HG03108 (cell line): ENCODE data around the gene RINT1.

Source experiments
- ATAC-seq: cut with Tn5 transposase; IDR thresholded peaks from one replicate; pipeline ENCODE4 v1.9.1; 2021; ENCODE audit warnings: moderate library complexity; ENCODE audit not compliant: unreplicated experiment

The RINT1 gene

DNA sequence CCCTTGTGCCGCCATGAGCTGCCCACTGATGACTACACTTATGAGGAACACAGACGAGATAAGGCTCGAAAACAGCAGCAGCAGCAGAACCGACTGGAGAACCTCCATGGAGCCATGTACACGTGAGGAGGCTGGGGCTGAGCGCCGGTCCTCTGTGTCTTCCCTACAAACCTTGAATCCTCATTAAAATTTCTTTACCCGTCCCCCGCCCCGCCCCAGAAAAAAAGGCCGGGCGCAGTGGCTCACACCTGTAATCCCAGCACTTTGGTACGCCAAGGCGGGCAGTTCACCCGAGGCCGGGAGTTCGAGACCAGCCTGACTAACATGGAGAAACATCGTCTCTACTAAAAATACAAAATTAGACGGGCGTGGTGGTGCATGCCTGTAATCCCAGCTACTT is 1.5 kb upstream of the RINT1 start:
- no peak for ATAC-seq

DNA sequence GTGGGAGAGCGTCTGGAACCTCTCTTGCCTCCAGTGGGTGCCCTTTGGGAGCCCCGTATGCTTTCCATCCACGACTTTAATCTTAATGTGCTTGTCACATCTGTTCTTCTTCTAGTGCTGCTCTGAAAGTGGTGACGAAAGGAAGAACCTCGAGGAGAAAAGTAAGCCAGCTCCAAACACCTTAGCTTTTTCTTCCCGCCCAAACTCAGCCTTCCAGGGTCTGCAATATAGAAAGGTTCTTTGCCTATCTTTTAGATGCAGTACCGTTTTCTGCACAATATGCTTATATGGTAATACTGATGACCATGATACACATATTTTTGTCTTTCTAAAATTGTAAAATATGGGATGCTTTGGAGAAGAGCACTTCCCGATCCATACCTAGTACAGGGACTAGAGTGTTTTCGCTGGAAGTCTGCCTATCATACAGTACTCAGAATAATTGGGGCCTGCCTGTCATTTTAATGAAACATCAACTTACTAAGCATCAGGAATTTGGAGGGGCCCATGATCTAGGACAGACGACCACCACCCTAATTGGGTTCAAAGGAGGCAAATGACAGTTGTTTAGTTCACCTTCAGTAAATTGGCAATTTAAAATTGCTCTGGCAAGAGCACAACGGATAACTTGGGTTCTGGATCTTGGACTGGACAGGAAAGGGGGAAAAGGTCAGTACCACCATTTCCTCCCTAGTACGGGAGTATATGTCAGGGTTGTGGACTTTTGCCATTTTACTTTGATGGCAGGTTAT is 884 bp downstream of the RINT1 start:
- no peak for ATAC-seq

DNA sequence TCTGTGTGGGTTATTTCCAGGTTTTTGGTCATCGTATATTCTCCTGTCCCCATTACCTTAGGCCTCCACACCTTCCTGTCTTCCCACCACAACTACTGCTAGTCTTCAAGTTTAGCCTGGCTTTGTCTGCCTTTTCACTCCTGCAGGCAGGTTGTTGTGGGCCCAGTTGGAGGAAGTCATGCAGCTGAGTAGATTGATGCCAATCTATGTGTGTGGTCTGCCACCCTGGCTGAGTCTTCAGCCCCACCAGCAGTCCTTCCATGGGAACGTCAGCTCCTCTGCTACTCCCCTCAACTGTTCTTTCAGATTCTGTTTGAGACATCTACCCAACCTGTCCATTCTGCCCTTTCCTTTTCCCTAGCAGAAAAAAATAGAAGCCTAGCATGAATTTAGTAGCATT is 6.3 kb downstream of the RINT1 start:
- no peak for ATAC-seq

DNA sequence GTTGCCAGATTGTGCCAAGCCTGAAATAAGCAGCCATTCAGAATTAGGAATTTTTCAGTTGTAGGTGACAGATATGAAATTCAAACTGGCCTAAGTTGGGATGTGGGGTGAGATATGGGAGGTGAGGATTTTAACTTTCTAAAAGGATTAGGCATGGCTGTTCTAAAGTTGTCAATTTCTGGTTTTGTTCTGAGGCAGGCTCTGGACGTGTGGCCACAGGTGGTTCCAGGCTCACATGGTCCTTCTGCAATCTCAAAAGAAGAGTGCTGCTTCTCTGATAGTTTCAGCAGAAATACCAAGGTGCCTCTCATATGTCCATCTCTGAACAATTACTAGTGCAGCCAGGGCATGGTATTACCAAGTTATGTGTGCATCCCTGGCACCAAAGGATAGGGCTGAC is 27.9 kb downstream of the RINT1 start:
- no peak for ATAC-seq

DNA sequence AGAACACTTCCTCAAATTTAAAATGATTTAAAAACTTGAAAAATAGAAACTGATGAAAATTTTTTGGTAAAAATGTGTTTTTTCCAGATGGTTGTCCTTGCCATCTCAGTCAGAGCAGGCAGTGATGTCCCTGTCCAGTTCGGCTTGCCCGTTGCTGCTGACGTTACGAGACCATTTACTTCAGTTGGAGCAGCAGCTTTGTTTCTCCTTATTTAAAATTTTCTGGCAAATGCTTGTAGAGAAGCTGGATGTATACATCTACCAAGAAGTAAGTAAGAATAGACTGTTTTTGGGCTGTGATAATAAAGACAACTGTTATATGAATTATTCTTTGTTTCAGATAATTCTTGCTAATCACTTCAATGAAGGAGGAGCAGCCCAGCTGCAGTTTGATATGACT is 33.2 kb downstream of the RINT1 start:
- ATAC-seq: no peak

DNA sequence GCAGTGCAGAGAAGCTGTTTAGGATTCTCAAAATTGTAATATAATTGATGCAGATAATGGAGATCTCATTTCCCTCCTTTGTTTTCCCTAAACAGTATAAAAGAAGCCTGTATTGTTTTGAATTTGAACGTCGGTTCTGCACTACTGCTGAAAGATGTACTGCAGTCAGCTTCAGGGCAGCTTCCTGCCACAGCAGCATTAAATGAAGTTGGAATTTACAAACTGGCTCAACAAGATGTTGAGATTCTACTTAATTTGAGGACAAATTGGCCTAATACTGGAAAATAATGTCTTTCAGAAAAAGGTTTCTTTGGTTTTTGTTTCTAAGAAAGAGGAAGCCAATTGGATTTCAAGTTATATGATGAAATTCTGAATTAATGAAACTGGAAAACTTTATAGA is 35.0 kb downstream of the RINT1 start:
- ATAC-seq: no peak

DNA sequence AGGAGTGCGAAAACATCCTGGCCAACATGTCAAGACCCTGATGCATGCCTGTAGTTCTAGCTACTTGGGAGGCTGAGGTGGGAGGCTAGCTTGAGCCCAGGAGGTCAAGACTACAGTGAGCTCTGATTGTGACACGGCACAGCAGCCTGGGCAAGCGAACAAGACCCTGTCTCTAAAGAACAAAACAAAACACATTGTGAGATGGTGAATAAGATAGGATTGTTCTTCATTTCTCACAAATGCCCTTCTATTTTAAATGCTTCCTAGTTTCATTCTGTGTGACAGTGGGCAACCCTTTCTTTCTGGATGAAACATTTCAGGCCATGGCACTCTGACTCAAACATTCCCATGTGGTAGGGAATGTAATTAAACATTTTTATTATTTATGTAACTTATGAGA is 35.8 kb downstream of the RINT1 start:
- ATAC-seq: no peak

DNA sequence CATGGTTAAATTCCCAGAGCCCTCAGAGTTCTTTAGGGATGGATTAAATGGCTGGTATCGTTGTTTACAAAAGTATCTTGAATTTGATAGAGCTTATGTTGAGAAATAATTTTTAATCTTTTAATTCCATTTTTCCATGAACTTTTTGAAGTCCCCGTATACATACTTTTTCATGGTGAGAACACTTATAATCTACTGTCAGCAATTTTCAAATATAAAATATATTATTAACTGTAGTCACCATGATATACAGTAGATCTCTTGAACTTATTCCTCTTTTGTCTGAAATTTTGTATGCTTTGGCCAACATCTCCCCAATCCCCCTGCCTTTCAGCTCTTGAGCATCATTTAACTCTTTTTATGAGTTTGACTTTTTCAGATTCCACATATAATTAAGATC is 39.9 kb downstream of the RINT1 start:
- no peak for ATAC-seq

DNA sequence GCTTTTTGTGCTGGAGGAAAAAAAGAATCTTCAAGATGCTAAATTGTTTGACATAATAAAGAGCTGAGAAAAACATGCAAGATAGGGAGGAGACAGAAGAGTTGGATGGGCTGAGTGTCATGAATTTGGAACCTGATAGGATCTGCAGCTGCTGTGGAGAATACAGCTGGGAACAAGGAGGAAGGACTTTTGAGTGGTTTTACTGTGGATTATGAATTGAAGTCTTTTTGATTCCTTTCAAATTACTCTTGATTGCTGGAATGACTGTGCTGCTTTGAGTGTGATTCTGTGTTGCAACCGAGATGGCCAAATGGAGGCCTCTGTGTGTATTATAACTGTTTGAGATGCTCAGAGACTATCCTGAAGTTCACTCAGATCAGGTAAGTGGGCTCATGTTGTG is 45.2 kb downstream of the RINT1 start:
- no peak for ATAC-seq

DNA sequence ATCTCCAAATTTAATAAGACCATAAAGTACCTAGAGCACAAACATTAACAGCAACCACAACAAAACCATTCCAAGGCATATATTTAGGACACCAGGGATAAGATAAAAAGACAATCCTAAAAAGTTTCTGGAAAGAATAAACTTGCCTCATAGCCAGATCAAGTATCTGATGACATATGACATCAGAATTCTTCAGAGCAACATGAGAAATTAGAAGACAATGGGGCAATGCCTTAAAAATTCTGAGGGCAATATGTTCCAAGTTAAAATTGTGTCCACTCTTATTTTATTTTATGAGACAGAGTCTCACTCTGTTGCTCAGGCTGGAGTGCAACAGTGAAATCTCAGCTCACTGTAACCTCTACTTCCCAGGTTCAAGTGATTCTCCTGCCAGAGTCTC is 46.5 kb downstream of the RINT1 start:
- no peak for ATAC-seq

DNA sequence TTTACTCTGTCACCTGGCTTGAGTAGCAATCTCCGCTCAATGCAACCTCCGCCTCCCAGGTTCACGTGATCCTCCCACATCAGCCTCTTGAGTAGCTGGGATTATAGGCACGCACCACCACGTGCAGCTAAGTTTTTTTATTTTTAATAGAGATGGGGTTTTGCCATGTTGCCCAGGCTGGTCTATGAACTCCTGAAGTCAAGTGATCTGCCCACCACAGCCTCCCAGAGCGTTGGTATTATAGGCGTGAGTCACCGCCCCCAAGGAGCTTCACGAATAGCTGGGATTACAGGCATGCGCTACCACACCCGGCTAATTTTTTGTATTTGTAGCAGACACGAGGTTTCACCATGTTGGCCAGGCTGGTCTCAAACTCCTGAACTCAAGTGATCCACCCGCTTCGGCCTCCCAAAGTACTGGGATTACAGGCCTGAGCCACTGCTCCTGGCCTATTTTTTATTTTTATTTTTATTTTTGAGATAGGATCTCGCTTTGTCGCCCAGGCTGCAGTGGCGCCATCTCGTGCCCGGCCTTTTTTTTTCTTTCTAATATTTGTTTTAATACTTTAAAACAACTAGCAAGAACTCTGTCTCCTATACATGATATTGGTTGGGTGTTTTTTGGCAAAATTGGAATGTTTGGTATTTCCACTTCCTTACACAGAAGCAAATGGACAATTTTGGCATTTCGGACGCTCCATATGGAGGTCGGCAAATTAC is 48.2 kb downstream of the RINT1 start:
- no peak for ATAC-seq

DNA sequence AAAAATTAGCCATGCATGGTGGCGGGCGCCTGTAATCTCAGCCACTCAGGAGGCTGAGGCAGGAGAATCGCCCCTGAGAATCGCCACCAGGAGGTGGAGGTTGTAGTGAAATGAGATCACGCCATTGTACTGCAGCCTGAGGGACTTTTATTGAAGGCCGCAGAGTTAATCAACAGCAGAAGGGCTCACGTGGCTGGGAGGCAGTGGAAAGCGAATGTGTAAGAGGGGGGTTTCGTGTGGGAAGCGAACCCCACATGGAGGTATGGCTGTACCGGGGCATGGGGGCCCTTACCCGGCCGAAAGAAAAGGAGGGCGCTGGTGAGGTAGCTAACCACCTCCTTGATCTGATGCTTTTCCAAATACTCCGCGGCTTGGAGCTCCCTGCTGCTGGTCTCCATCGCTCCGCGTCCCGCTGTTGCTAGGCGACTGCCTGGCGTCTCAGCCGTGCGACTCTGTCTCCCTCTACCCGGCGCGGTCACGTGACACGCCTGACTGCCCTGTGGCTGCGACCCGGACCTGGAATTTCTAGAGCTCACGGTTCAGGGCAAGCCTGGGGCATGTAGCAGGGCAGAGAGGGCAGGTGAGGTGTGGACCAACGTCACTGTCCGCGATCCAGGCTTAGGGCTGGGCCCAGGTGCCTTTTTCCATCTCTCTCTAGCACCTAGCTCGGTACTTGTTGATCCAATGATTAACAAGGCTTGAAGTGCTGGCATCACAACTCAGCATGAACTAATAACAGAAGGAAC is 49.2 kb downstream of the RINT1 start, which contains the start of gene EFCAB10:
Gene EFCAB10 (minus strand): TSS at position 428 of the 746 bp plus-strand sequence. CDS start 30 bp downstream, at position 398.
- ATAC-seq: peak; percentile 65

DNA sequence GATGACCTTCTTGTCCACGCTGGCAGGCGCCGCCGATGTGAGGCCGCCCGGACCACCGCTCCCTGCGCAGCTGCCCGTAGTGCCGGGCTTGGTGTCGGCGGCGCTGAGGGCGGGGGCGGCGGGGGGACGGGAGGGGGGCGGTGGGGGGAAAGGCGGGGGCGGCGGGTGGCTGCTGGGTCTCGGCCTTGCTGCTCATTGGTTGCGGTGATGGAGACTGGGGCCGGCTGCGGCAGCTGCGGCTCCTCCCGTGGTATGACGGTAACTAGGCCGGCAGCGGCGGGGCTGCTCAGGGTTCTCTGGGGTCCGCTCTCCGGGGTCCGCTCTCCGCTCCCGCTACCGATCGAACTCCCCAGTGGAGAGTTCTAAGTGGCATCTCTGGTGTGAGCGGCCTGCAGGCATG is 51.1 kb downstream of the RINT1 start:
- ATAC-seq: no peak

DNA sequence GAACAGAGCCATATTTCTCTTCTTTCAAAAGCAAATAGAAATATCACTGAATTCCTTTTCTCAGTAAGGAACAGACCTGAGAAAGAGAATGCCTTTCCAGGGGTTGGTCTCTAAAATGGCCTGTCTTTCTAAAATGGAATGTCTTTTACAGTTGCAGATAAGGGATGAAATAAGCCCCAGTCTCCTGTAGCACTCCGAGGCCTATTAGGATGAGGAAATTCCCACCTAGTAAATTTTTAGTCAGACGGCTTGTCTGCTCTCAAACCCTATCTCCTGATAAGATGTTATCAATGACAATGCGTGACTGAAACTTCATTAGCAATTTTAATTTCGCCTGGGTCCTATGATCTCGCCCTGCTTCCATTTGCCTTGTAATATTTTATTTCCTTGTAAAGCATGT is 52.2 kb downstream of the RINT1 start:
- ATAC-seq: no peak

DNA sequence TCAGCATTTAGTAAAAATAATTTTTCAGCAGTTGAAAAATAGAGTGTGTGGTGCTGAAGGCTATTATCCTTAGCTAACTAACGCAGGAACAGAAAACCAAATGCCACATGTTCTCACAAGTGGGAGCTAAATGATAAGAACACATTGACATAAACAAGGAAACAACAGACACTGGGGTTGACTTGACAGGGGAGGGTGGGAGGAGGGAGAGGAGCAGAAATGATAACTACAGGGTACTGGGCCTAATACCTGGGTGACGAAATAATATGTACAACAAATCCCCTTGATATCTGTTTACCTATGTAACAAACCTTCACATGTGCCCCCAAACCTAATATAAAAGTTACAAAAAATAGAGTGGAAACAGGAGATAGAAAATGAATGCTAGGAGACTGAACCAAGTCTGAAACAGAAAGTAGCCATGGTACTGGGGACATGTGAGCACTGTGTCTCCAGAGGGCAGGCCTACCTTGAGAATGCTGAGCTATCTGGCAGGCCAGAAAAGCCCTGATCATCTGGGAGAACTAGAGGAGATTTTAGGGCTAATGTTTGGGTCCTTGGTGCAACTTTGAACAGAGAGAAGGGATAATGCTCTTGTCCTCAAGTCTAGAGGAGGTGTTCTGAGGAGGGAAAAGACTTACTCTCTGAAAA is 54.0 kb downstream of the RINT1 start:
- ATAC-seq: no peak

DNA sequence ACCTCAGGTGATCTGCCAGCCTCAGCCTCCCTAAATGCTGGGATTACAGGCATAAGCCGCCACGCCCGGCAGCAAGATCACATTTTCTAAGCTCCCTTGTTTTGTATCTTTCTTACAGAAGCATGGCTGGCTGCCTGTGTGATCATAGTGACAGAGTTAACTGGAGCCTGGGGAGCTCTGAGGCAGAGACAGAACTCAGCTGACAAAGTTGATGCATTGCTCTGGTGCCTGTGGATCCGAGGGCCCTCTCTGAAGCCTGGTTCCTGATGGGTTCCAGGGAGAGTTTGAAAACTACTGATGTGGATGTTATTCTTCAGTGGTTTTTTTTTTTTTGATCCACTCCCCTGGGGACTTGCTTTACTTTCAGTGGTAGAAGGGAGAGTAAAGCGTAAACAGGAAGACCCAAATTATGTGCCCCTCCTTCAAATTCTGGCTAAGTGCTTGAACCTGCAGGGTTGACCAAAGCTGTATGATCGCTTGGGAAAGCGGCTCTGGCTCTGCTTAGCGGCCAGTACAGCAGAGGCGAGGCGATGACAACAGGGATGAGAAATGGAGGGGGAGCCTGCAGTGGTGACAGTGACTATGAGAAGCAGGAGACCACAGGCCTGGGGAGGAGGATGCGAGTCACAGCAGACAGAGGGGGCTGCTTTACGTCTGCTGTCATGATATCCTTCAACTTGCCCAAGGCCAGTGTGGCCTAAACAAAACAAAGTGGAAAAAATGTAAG is 56.1 kb downstream of the RINT1 start:
- ATAC-seq: no peak

DNA sequence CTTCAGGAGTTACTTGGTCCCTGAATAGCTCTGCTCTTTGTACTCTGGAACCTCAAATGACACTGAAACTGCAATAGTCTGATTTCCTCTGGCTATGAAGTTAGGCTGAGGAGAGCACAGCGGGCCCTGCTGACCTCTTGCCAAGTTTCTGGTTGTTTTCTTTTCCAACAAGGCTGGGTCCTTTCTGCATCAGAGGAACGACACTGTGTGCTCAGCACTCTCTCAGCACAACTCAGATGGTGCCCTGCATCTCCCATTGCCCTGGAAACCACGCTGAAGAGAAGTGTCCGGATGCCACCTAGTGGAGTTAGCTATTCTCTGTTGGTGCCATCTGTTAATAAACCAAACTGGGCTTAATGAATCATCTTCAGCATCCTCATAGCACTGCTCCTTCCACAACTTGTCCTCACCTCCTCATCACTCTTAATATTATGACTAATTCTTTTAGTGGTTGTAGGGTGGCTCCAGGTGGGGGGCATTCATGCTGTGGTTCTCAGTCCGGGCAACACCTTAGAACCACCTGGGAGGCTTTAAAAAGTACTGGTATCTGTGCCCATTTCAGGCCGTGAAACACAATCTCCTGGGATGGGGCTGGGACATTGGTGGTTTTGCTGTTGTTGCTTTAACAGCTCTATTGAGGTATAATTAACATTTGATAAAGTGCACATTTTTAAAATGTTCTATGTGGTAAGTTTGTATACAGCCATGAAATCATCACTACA is 57.5 kb downstream of the RINT1 start:
- peak; percentile 91 for ATAC-seq

DNA sequence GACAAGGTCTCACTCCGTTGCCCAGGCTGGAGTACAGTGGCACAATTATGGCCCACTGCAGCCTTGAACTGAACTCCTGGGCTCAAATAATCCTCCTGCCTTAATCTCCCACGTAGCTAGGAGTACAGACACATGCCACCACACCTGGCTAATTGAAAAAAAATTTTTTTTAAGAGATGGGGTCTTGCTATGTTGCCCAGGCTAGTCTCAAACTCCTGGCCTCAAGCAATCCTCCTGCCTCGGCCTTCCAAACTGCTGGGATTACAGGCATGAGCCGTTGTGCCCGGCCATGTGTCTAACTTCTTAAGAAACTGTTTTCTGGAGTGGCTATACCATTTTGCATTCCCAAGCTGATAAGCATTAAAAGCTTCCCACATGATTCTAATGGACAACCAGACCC is 58.8 kb downstream of the RINT1 start:
- ATAC-seq: no peak

DNA sequence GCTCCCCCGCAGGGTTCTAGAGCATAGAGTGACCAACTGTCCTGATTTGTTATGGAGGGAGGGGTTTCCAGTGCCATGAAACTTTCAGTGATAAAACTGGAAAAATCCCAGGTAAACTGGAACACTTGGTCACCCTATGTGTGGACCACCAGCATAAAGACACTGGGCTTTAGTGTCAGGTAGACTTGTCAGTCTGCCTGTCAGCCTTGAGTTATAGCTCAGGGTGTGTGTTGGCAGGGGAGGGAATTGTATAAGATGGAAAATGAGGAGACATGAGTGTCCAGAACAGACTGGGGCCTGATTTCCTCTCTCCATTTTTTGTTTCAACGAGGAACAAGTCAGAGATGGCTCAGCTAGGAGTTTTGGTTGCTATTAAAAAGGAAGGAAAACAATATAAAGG is 59.5 kb downstream of the RINT1 start:
- ATAC-seq: no peak

DNA sequence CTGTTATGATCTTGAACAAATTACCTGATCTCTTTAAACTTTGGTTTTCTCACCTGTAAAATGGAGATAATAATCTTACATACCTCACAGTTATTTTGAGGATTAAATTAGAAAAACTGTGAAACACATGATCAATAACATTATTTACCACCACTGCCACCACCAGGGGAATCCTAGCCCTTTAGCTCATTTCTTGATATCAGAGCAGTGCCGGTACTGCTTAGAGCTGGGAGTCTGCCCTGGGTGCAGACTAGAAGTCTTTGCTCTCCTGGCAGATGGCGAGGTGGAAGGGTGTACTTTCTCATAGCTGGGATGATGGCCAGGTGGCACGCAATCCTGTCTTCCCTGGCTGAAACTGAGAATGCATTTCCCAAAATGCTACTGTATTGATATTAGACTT is 62.0 kb downstream of the RINT1 start:
- no peak for ATAC-seq
